A549 treated with AZD2906 at 1 μM for 4 hours (cell line): Measurements from ENCODE around the gene BBS10. TPM values are rescaled to one million over a fixed set of nuclear protein-coding genes. Genes with fewer than 3 reads are reported as not detected.

Experiments
- total RNA-seq: library from RNA; stranded (reverse); fragments of 200-300 nt; extraction: Qiagen RNA extraction; gene quantifications from 5 replicates; pipeline ENCODE4 v1.2.3, GENCODE V29; 2022

BBS10 gene
- total RNA-seq = 4.5 to 6.4 TPM (median 5.6 TPM) in 5 replicates

DNA sequence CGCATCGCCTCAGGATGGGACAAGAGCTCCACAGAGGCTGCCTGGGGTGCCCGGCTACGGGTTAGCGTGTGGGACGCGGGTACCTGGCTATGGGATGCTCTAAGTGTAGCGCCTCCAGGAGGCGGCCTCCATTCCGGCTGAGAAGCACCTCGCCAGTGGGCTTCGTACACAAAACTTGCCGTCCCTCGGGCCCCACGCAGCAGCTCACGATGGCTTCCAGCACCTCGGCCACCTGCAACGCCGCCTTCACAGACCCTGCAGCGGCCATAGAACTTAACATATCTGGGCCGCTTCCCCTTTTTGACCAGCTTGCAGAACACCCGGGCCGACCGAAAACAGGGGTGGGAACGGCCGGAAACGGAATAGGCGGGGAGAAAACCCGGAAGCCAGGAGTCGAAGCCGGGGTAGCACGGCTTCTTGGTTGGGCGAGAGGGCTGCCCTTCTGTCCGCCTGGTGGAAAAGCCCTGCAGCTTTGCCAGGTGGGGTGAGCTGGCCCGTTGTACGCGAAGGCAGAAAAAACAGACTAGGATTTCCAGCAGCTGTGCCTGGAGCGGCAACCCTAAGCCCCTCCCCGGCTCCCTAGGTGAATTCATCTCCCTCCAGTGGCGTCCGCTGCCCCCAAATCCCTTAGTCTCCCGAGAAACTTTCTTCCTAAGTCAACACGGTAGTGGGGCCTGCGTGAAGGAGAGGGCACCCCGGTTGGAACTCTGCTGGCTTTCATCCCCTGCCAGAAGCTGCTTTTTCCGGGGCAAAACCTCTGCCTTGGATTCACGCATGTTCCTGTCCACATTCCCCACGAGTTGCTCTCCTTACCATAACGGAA is at the start of gene BBS10:
BBS10 (minus strand) TSS at position 337 of the 823 bp plus-strand sequence; CDS start at position 280, 57 bp downstream.

Other genes starting within 250 kb of the BBS10 start
- 11.5 to 19.0 TPM (median 17.7 TPM) in 5 replicates for gene OSBPL8, start 211.4 kb upstream of the BBS10 start, total RNA-seq